IMR-90 (cell line): ENCODE measurements around the gene ROS1. TPM values are rescaled to one million over a fixed set of nuclear protein-coding genes. Genes with fewer than 3 reads are reported as not detected.

Experiments used
- ATAC-seq: fragments of 200-7000 bp; cut with Tn5 transposase; 2 replicates; pipeline ENCODE4 v1.9.1; 2020; ENCODE audit warnings: low read depth, mild to moderate bottlenecking, moderate library complexity
- BruUV-seq: library from RNA; stranded (reverse); fragments of 400-500 nt; replicated peaks from 2 replicates; lab custom pipeline; 2021; lab: Mats Ljungman, UMichigan
- CTCF ChIA-PET: fragments of 300-600 bp; formaldehyde crosslinking; extraction: SDS; loops from one replicate; lab custom pipeline; 2021; ENCODE audit warnings: antibody characterized with exemption; lab: Yijun Ruan, JAX
- POLR2A ChIA-PET: fragments of 300-600 bp; sonication (Branson Sonifier 250); formaldehyde crosslinking; loops from one replicate; lab custom pipeline; 2022; ENCODE audit warnings: antibody characterized with exemption; ENCODE audit not compliant: unreplicated experiment; lab: Charles Lee
- DNase-seq: peaks from one replicate; pipeline ENCODE4 v3.0.0; 2013
- H2AFZ ChIP-seq: replicated peaks from 2 replicates; pipeline ENCODE3; 2013; ENCODE audit warnings: low read length, mild to moderate bottlenecking; ENCODE audit not compliant: poor library complexity
- H2AK5ac ChIP-seq: 2 replicates; pipeline ENCODE4 v1.6.1; 2013; ENCODE audit warnings: low read depth, low read length, inconsistent platforms
- H2AK9ac ChIP-seq: replicated peaks from 2 replicates; pipeline ENCODE3; 2013; ENCODE audit warnings: mild to moderate bottlenecking, low read depth, low read length, moderate library complexity; ENCODE audit not compliant: poor library complexity
- H2BK120ac ChIP-seq: 2 replicates; pipeline ENCODE4 v1.6.1; 2013; ENCODE audit warnings: low read depth, low read length, inconsistent platforms
- H2BK15ac ChIP-seq: 3 replicates; pipeline ENCODE4 v1.6.1; 2013; ENCODE audit warnings: low read depth, low read length, inconsistent platforms
- H2BK20ac ChIP-seq: 2 replicates; pipeline ENCODE4 v1.6.1; 2013; ENCODE audit warnings: low read depth, mild to moderate bottlenecking, inconsistent platforms, low read length, moderate library complexity
- H2BK5ac ChIP-seq: 2 replicates; pipeline ENCODE4 v1.6.1; 2013; ENCODE audit warnings: mild to moderate bottlenecking, low read depth, low read length, inconsistent platforms; ENCODE audit not compliant: poor library complexity, severe bottlenecking
- H3K14ac ChIP-seq: replicated peaks from 2 replicates; pipeline ENCODE4 v1.6.1; 2013; ENCODE audit warnings: low read depth, low read length, inconsistent platforms
- H3K18ac ChIP-seq: 2 replicates; pipeline ENCODE4 v1.6.1; 2013; ENCODE audit warnings: low read depth, low read length, control low read depth
- H3K23ac ChIP-seq: 2 replicates; pipeline ENCODE4 v1.6.1; 2013; ENCODE audit warnings: low read depth, low read length, inconsistent platforms
- H3K27ac ChIP-seq: 2 replicates; pipeline ENCODE4 v1.5.1; 2013; ENCODE audit warnings: mild to moderate bottlenecking, control low read depth, low read length; ENCODE audit not compliant: insufficient read depth
- H3K27me3 ChIP-seq: 2 replicates; pipeline ENCODE4 v1.6.1; 2013; ENCODE audit warnings: low read length; ENCODE audit not compliant: control insufficient read depth, insufficient read depth
- H3K36me3 ChIP-seq: 2 replicates; pipeline ENCODE4 v1.6.1; 2013; ENCODE audit warnings: low read length, mixed read lengths; ENCODE audit not compliant: control insufficient read depth, insufficient read depth
- H3K4ac ChIP-seq: 2 replicates; pipeline ENCODE4 v1.6.1; 2013; ENCODE audit warnings: low read depth, low read length, inconsistent platforms
- H3K4me1 ChIP-seq: 2 replicates; pipeline ENCODE4 v1.6.1; 2013; ENCODE audit warnings: low read length, mixed read lengths; ENCODE audit not compliant: control insufficient read depth, insufficient read depth
- H3K4me2 ChIP-seq: 2 replicates; pipeline ENCODE4 v1.6.1; 2013; ENCODE audit warnings: low read depth, mild to moderate bottlenecking, control low read depth, low read length, moderate library complexity
- H3K4me3 ChIP-seq: 2 replicates; pipeline ENCODE4 v1.5.1; 2013; ENCODE audit warnings: low read depth, mild to moderate bottlenecking, control low read depth, low read length, moderate library complexity; ENCODE audit not compliant: insufficient read depth
- H3K56ac ChIP-seq: 2 replicates; pipeline ENCODE4 v1.6.1; 2013; ENCODE audit warnings: low read length, inconsistent platforms; ENCODE audit not compliant: insufficient read depth; ENCODE audit errors: extremely low read depth
- H3K79me1 ChIP-seq, 2 experiments: 2 replicates each; pipeline ENCODE4 v1.6.1; 2013; ENCODE audit warnings: low read length in 2 of 2, inconsistent platforms in 1 of 2, low read depth in 1 of 2
- H3K9ac ChIP-seq: 2 replicates; pipeline ENCODE4 v1.6.1; 2013; ENCODE audit warnings: low read depth, low read length, control low read depth
- H3K9me1 ChIP-seq: 2 replicates; pipeline ENCODE4 v1.6.1; 2013; ENCODE audit warnings: low read length, inconsistent platforms; ENCODE audit not compliant: insufficient read depth
- H3K9me3 ChIP-seq: 2 replicates; pipeline ENCODE4 v1.6.1; 2013; ENCODE audit warnings: low read length; ENCODE audit not compliant: control insufficient read depth, insufficient read depth
- H4K20me1 ChIP-seq: 2 replicates; pipeline ENCODE4 v1.6.1; 2013; ENCODE audit warnings: low read length, inconsistent platforms; ENCODE audit not compliant: insufficient read depth
- H4K5ac ChIP-seq: 2 replicates; pipeline ENCODE4 v1.6.1; 2013; ENCODE audit warnings: mild to moderate bottlenecking, low read depth, low read length, control low read depth
- H4K8ac ChIP-seq, 2 experiments: 2 replicates each; pipeline ENCODE4 v1.6.1; 2013; ENCODE audit warnings: low read depth in 2 of 2, low read length in 2 of 2, control low read depth in 1 of 2, inconsistent platforms in 1 of 2
- H4K91ac ChIP-seq: 2 replicates; pipeline ENCODE4 v1.6.1; 2013; ENCODE audit warnings: low read depth, low read length, inconsistent platforms; ENCODE audit not compliant: insufficient read depth
- BHLHE40 ChIP-seq: fragments of 150-350 bp; IDR thresholded peaks from 2 replicates; pipeline ENCODE4 v1.6.1; 2016; ENCODE audit warnings: mild to moderate bottlenecking, low read depth, low read length
- CEBPB ChIP-seq: IDR thresholded peaks from 2 replicates; pipeline ENCODE4 v1.6.1; 2012; ENCODE audit warnings: low read depth, low read length, improper control_type of control experiment
- CTCF ChIP-seq: conservative IDR thresholded peaks from 2 replicates; pipeline ENCODE4 v1.5.1; 2012; ENCODE audit warnings: mild to moderate bottlenecking, low read depth, low read length, improper control_type of control experiment
- FOS ChIP-seq: fragments of 150-350 bp; IDR thresholded peaks from 2 replicates; pipeline ENCODE4 v1.6.1; 2016; ENCODE audit warnings: low read depth, low read length
- MAZ ChIP-seq: IDR thresholded peaks from 2 replicates; pipeline ENCODE4 v1.6.1; 2012; ENCODE audit warnings: low read depth, mild to moderate bottlenecking, low read length, improper control_type of control experiment, moderate library complexity, borderline replicate concordance
- POLR2A ChIP-seq: IDR thresholded peaks from 2 replicates; pipeline ENCODE4 v1.6.1; 2012; ENCODE audit warnings: mild to moderate bottlenecking, low read depth, low read length
- RAD21 ChIP-seq: IDR thresholded peaks from 2 replicates; pipeline ENCODE4 v1.6.1; 2012; ENCODE audit warnings: low read length, improper control_type of control experiment
- RCOR1 ChIP-seq: IDR thresholded peaks from 2 replicates; pipeline ENCODE4 v1.6.1; 2012; ENCODE audit warnings: mild to moderate bottlenecking, low read length, improper control_type of control experiment; ENCODE audit not compliant: insufficient replicate concordance
- WGBS, 2 experiments: methylation state at CpG; one replicate each; pipeline versions ENCODE4 v1.1.5 to v1.1.7; 2013; ENCODE audit warnings: missing lambda C conversion rate in 2 of 2; ENCODE audit not compliant: insufficient read length in 1 of 2; ENCODE audit errors: extremely low coverage in 2 of 2; 5-methylcytosine and 5-hydroxymethylcytosine counted together
- dilution Hi-C: fragments of 300-500 bp; cut with HindIII; formaldehyde crosslinking; loops from one replicate; pipeline ENCODE4 v1.14.3; 2018; ENCODE audit warnings: low sequenced_read_pairs; ENCODE audit not compliant: unreplicated experiment
- in situ Hi-C: fragments of 300-500 bp; cut with MboI; formaldehyde crosslinking; loops from 3 replicates; pipeline ENCODE4 v1.14.3; 2019; ENCODE audit warnings: low sequenced_read_pairs, inconsistent platforms, mixed read lengths
- intact Hi-C: fragments of 100-400 bp; cut with micrococcal nuclease; formaldehyde crosslinking; loops from 2 replicates; pipeline ENCODE4 v1.10.0; 2022
- polyA plus RNA-seq, 3 experiments: library from polyadenylated mRNA; depleted of rRNA; stranded (reverse); fragments of >200 nt; gene quantifications; 2 replicates each; pipeline ENCODE4 v1.2.3, GENCODE V29; 2012; ENCODE audit warnings: low replicate concordance in 1 of 3
- total RNA-seq: library from RNA; depleted of rRNA; stranded (reverse); fragments of >200 nt; gene quantifications from 2 replicates; pipeline ENCODE4 v1.2.3, GENCODE V29; 2012

The ROS1 gene
- total and polyA plus RNA-seq, 2 of the 4 experiments (the other 2 are of a cell fraction) = under 0.01 to 0.03 TPM

GRCh38 chr6:117317261-117317660 lies 108.5 kb downstream of the ROS1 start:
- no peak overlapping the region for H4K8ac ChIP-seq
- TF ChIP-seq RAD21 (peak; percentile 15; the same call in 1 of the 2 replicates), RCOR1 (no peak), FOS (no peak), MAZ (no peak), CTCF (0 out of 2 replicates have a peak, but pooled peaks have one; percentile 26), CEBPB (no peak), POLR2A (no peak), BHLHE40 (no peak)
- H3K56ac ChIP-seq = no peak overlapping the region
- H3K4ac ChIP-seq = no peak overlapping the region
- H3K18ac ChIP-seq = no peak overlapping the region
- dilution Hi-C loops (no loop called here), intact Hi-C loops (loop anchor here (5.0 kb wide), 1 partner anchor 345 kb away; no protein-coding TSS in a partner anchor), in situ Hi-C loops (no loop called here)
- ChIA-PET POLR2A (no interaction called here), CTCF (no interaction called here)
- no peak overlapping the region for H3K14ac ChIP-seq
- DNase-seq (peak; percentile 6), ATAC-seq (no peak)
- H3K4me2 ChIP-seq = no peak overlapping the region
- H3K4me3 ChIP-seq = no peak overlapping the region
- no peak overlapping the region for H3K9ac ChIP-seq
- H4K20me1 ChIP-seq = no peaks in the 10 kb centered on the region
- no peaks in the 10 kb centered on the region for H3K9me1 ChIP-seq
- no peak overlapping the region for H4K91ac ChIP-seq
- no peaks in the 10 kb centered on the region for H3K4me1 ChIP-seq
- no peak overlapping the region for H4K5ac ChIP-seq
- no peak overlapping the region for H3K23ac ChIP-seq
- H2BK20ac ChIP-seq = no peak overlapping the region
- no peak overlapping the region for H3K27ac ChIP-seq
- no peaks in the 10 kb centered on the region for H3K36me3 ChIP-seq
- WGBS, 2 experiments = no CpG with 5 or more reads among the region's 4 CpGs
- H3K9me3 ChIP-seq = no peaks in the 10 kb centered on the region
- no peaks in the 10 kb centered on the region for H3K79me1 ChIP-seq
- no TSS peak for BruUV-seq
- no peak overlapping the region for H2BK5ac ChIP-seq
- H2BK15ac ChIP-seq = no peak overlapping the region
- H2BK120ac ChIP-seq = no peak overlapping the region
- H2AK9ac ChIP-seq = no peak overlapping the region
- H3K27me3 ChIP-seq = no peaks in the 10 kb centered on the region
- no peak overlapping the region for H2AK5ac ChIP-seq
- H2AFZ ChIP-seq = no peak overlapping the region
